Sigmoid colon (tissue), 4 donors: Measurements from ENCODE around the gene DTNA.

Experiments
- CTCF ChIP-seq, 4 experiments: fragments of 450-650 bp in 3 of 4; fragments of 200-600 bp in 1 of 4; IDR thresholded peaks; one replicate each; pipeline ENCODE4 v1.5.1; 2016 to 2019; ENCODE audit warnings: antibody characterized with exemption in 4 of 4, mild to moderate bottlenecking in 3 of 4, moderate library complexity in 2 of 4
- POLR2A ChIP-seq, 2 donors: fragments of 450-650 bp; IDR thresholded peaks; one replicate each; pipeline ENCODE4 v1.6.1; 2016; ENCODE audit warnings: antibody characterized with exemption in 2 of 2, mild to moderate bottlenecking in 2 of 2, moderate library complexity in 2 of 2
- POLR2AphosphoS5 ChIP-seq, 4 donors: sonication (generic); formaldehyde crosslinking; IDR thresholded peaks; one replicate each; pipeline ENCODE4 v1.6.1; 2017; ENCODE audit warnings: antibody characterized with exemption in 4 of 4

DNA sequence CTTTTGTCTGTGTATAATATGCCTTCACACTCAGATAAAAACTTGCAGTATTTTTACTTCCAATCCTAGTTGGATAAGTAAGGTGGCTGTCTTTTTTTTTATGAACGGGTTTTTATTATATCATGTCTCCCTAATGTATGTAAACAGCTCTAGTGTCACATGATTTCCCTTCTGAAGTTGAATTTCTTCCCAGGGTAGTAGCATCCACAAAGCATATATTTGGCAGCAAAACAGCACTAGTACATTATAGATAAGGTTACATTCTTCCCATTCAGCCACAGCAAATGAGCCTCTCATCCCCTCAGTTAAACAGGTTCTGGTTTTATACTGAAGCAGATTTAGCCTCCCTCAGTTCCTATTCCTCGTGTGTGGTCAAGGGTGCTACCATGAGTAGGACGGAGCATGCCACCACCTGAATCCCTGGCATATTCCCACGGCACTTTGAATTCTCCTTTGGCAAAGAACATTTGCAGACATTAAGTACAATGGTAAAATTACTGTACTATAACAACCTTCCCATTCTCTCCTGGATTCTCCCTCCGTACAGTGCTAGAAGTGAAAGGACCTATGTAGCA is 15.4 kb upstream of the DTNA start:
- no peak for TF ChIP-seq CTCF (IDR thresholded peaks at IDR 0.05)
- TF ChIP-seq POLR2A (IDR thresholded peaks at IDR 0.05) = no peak
- no peak for TF ChIP-seq POLR2AphosphoS5 (IDR thresholded peaks at IDR 0.05)
